Omental fat pad (tissue), 4 donors: ENCODE data around the gene LTA. TPM values are rescaled to one million over a fixed set of nuclear protein-coding genes. Genes with fewer than 3 reads are reported as not detected.

Source experiments
- ATAC-seq: fragments of 150-250 bp; one replicate; pipeline ENCODE4 v1.9.1; 2016; ENCODE audit warnings: mild to moderate bottlenecking, moderate library complexity; ENCODE audit not compliant: low FRiP score
- DNase-seq: peaks from one replicate; pipeline ENCODE4 v3.0.0-alpha.2; 2019; ENCODE audit warnings: low spot score
- CTCF ChIP-seq, 3 donors: fragments of 450-650 bp; IDR thresholded peaks; one replicate each; pipeline ENCODE4 v1.5.1; 2016 to 2017; ENCODE audit warnings: antibody characterized with exemption in 3 of 3, mild to moderate bottlenecking in 3 of 3, moderate library complexity in 2 of 3
- total RNA-seq, 4 donors: library from RNA; depleted of rRNA; stranded (reverse); fragments of >200 nt; gene quantifications; one replicate each; pipeline ENCODE4 v1.1.0, GENCODE V29; 2016

The LTA gene
- total RNA-seq, 4 donors from 2014 or later: not detected

- ATAC-seq (peak; percentile 56), DNase-seq (no peak)
- no peak for TF ChIP-seq CTCF (IDR thresholded peaks at IDR 0.05)
These were observed 12.0 kb upstream of the LTA start for GRCh38 chr6:31559958-31560696.

DNA sequence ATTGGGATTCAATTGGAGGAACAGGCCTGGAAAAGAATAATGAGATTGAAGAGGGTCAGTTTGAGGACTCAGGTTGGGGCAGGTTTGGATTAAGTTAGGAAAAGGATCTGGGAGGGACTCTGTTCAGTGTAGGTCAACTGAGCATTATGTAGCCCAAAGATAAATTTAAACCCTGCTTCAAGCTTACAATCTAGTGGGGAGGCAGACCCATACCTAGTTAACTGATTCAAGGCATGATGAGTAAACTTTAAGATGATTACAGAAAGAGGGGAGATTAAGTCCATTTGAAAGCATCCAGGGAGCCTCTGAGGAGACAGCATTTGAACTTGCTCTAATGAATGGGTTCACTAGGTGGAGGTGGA, 11.4 kb upstream of the LTA start:
- no peak for TF ChIP-seq CTCF (IDR thresholded peaks at IDR 0.05)
- ATAC-seq: no peak
- DNase-seq: no peak

- TF ChIP-seq CTCF (IDR thresholded peaks at IDR 0.05): no peak
- no peak for DNase-seq
- no peak for ATAC-seq
These were observed 4.3 kb upstream of the LTA start for GRCh38 chr6:31567531-31568370.

- ATAC-seq (no peak), DNase-seq (no peak)
- no peak for TF ChIP-seq CTCF (IDR thresholded peaks at IDR 0.05)
These were observed 3.5 kb upstream of the LTA start for GRCh38 chr6:31568537-31568961.

DNA sequence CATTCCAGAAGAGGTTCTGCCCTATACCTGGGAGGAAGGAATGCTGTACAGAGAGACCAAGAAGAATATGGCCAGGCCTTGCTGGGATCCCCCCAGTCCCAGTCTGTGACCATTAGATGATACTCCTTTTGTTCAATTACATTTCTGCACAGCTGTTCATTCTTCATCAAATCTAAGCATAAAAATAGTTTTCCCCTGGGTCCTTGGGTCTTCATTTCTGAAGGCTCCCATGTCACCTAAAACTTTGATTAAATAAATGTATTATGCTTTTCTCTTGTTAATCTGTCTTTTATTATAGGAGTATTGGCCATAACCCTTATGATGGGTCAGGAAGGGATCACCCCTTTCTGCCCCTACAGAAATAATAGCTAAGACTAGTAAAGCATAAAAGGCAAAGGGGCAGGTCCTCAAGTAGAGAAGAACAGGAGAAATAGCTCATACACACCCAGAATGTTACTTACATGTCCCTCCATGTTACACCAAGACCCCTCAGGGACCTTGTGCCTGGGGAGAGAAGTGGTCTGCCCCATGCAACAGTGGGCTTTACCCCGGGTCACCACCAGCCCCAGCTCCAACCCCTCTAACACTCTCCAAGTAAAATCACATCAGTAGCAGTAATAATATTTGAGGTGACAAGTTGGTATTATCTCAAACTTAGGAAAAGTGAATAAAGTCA, 2.1 kb upstream of the LTA start:
- DNase-seq (no peak), ATAC-seq (no peak)
- no peak for TF ChIP-seq CTCF (IDR thresholded peaks at IDR 0.05)

GRCh38 chr6:31573239-31574105, 1.4 kb downstream of the LTA start:
- TF ChIP-seq CTCF (IDR thresholded peaks at IDR 0.05): no peak
- no peak for DNase-seq
- ATAC-seq: no peak
